ENCODE measurements around the gene MGAT5B.

The MGAT5B gene

GRCh38 chr17:76930107-76930506 is 61.9 kb downstream of the MGAT5B start:
- Histone ChIP-seq H3K9me3 (ENCODE audit: control insufficient read depth, insufficient read depth, low read length) (no peaks in the 10 kb centered on the region), H3K27ac (ENCODE audit: low read depth, low read length) (no peak overlapping the region), H3K4me3 (ENCODE audit: low read depth, low read length) (no peak overlapping the region), H3K4me1 (ENCODE audit: control insufficient read depth, insufficient read depth, low read length) (no peaks in the 10 kb centered on the region), H3K9ac (ENCODE audit: low read depth, low read length) (no peak overlapping the region), H3K27me3 (ENCODE audit: control insufficient read depth, insufficient read depth, low read length) (no peaks in the 10 kb centered on the region), H3K36me3 (ENCODE audit: control insufficient read depth, insufficient read depth, low read length) (no peaks in the 10 kb centered on the region)

- Histone ChIP-seq H3K4me1 (ENCODE audit: control insufficient read depth, insufficient read depth, low read length) (no peaks in the 10 kb centered on the region), H3K4me3 (ENCODE audit: low read depth, low read length) (no peak overlapping the region), H3K9ac (ENCODE audit: low read depth, low read length) (no peak overlapping the region), H3K27me3 (ENCODE audit: control insufficient read depth, insufficient read depth, low read length) (no peaks in the 10 kb centered on the region), H3K36me3 (ENCODE audit: control insufficient read depth, insufficient read depth, low read length) (no peaks in the 10 kb centered on the region), H3K27ac (ENCODE audit: low read depth, low read length) (no peak overlapping the region), H3K9me3 (ENCODE audit: control insufficient read depth, insufficient read depth, low read length) (no peaks in the 10 kb centered on the region)
Observed at GRCh38 chr17:76932402-76933333, 64.5 kb downstream of the MGAT5B start.

GRCh38 chr17:76934561-76935320 is 66.5 kb downstream of the MGAT5B start:
- H3K27ac ChIP-seq (ENCODE audit: low read depth, low read length), result no peak overlapping the region
- no peaks in the 10 kb centered on the region for H3K4me1 ChIP-seq (ENCODE audit: control insufficient read depth, insufficient read depth, low read length)
- no peak overlapping the region for H3K4me3 ChIP-seq (ENCODE audit: low read depth, low read length)
- H3K9ac ChIP-seq (ENCODE audit: low read depth, low read length), result no peak overlapping the region
- H3K27me3 ChIP-seq (ENCODE audit: control insufficient read depth, insufficient read depth, low read length), result no peaks in the 10 kb centered on the region
- no peaks in the 10 kb centered on the region for H3K36me3 ChIP-seq (ENCODE audit: control insufficient read depth, insufficient read depth, low read length)
- no peaks in the 10 kb centered on the region for H3K9me3 ChIP-seq (ENCODE audit: control insufficient read depth, insufficient read depth, low read length)

- H3K36me3 ChIP-seq (ENCODE audit: control insufficient read depth, insufficient read depth, low read length), result no peaks in the 10 kb centered on the region
- peaks cover under 1% of the 10 kb centered on the region; the same call in 1 of the 2 replicates for H3K4me1 ChIP-seq (ENCODE audit: control insufficient read depth, insufficient read depth, low read length)
- H3K4me3 ChIP-seq (ENCODE audit: low read depth, low read length), result no peak overlapping the region
- no peaks in the 10 kb centered on the region for H3K27me3 ChIP-seq (ENCODE audit: control insufficient read depth, insufficient read depth, low read length)
- no peak overlapping the region for H3K27ac ChIP-seq (ENCODE audit: low read depth, low read length)
- H3K9ac ChIP-seq (ENCODE audit: low read depth, low read length), result no peak overlapping the region
- no peaks in the 10 kb centered on the region for H3K9me3 ChIP-seq (ENCODE audit: control insufficient read depth, insufficient read depth, low read length)
Observed at GRCh38 chr17:76935331-76935730, 67.1 kb downstream of the MGAT5B start.

GRCh38 chr17:76937238-76937637 is 69.0 kb downstream of the MGAT5B start:
- H3K27ac ChIP-seq (ENCODE audit: low read depth, low read length), result no peak overlapping the region
- peaks cover 4% of the 10 kb centered on the region for H3K4me1 ChIP-seq (ENCODE audit: control insufficient read depth, insufficient read depth, low read length)
- no peaks in the 10 kb centered on the region for H3K36me3 ChIP-seq (ENCODE audit: control insufficient read depth, insufficient read depth, low read length)
- H3K9me3 ChIP-seq (ENCODE audit: control insufficient read depth, insufficient read depth, low read length), result no peaks in the 10 kb centered on the region
- H3K27me3 ChIP-seq (ENCODE audit: control insufficient read depth, insufficient read depth, low read length), result no peaks in the 10 kb centered on the region
- no peak overlapping the region for H3K4me3 ChIP-seq (ENCODE audit: low read depth, low read length)
- H3K9ac ChIP-seq (ENCODE audit: low read depth, low read length), result no peak overlapping the region

GRCh38 chr17:76938009-76938408 is 69.8 kb downstream of the MGAT5B start:
- H3K4me3 ChIP-seq (ENCODE audit: low read depth, low read length), result no peak overlapping the region
- no peak overlapping the region for H3K27ac ChIP-seq (ENCODE audit: low read depth, low read length)
- no peaks in the 10 kb centered on the region for H3K27me3 ChIP-seq (ENCODE audit: control insufficient read depth, insufficient read depth, low read length)
- H3K9ac ChIP-seq (ENCODE audit: low read depth, low read length), result no peak overlapping the region
- no peaks in the 10 kb centered on the region for H3K36me3 ChIP-seq (ENCODE audit: control insufficient read depth, insufficient read depth, low read length)
- peaks cover 4% of the 10 kb centered on the region for H3K4me1 ChIP-seq (ENCODE audit: control insufficient read depth, insufficient read depth, low read length)
- no peaks in the 10 kb centered on the region for H3K9me3 ChIP-seq (ENCODE audit: control insufficient read depth, insufficient read depth, low read length)

- Histone ChIP-seq H3K9me3 (ENCODE audit: control insufficient read depth, insufficient read depth, low read length) (no peaks in the 10 kb centered on the region), H3K27ac (ENCODE audit: low read depth, low read length) (no peak overlapping the region), H3K4me3 (ENCODE audit: low read depth, low read length) (no peak overlapping the region), H3K9ac (ENCODE audit: low read depth, low read length) (no peak overlapping the region), H3K4me1 (ENCODE audit: control insufficient read depth, insufficient read depth, low read length) (peaks cover 4% of the 10 kb centered on the region), H3K36me3 (ENCODE audit: control insufficient read depth, insufficient read depth, low read length) (no peaks in the 10 kb centered on the region), H3K27me3 (ENCODE audit: control insufficient read depth, insufficient read depth, low read length) (no peaks in the 10 kb centered on the region)
Observed at GRCh38 chr17:76940295-76940694, 72.1 kb downstream of the MGAT5B start.

- H3K27me3 ChIP-seq (ENCODE audit: control insufficient read depth, insufficient read depth, low read length), result no peaks in the 10 kb centered on the region
- H3K4me1 ChIP-seq (ENCODE audit: control insufficient read depth, insufficient read depth, low read length), result peaks cover 4% of the 10 kb centered on the region
- no peaks in the 10 kb centered on the region for H3K36me3 ChIP-seq (ENCODE audit: control insufficient read depth, insufficient read depth, low read length)
- no peak overlapping the region for H3K9ac ChIP-seq (ENCODE audit: low read depth, low read length)
- H3K9me3 ChIP-seq (ENCODE audit: control insufficient read depth, insufficient read depth, low read length), result no peaks in the 10 kb centered on the region
- H3K4me3 ChIP-seq (ENCODE audit: low read depth, low read length), result no peak overlapping the region
- H3K27ac ChIP-seq (ENCODE audit: low read depth, low read length), result no peak overlapping the region
Observed at GRCh38 chr17:76940738-76941350, 72.6 kb downstream of the MGAT5B start.

- Histone ChIP-seq H3K4me1 (ENCODE audit: control insufficient read depth, insufficient read depth, low read length) (peaks cover 4% of the 10 kb centered on the region), H3K36me3 (ENCODE audit: control insufficient read depth, insufficient read depth, low read length) (no peaks in the 10 kb centered on the region), H3K27me3 (ENCODE audit: control insufficient read depth, insufficient read depth, low read length) (no peaks in the 10 kb centered on the region)
Observed at GRCh38 chr17:76943202-76943601, 75.0 kb downstream of the MGAT5B start.

GRCh38 chr17:76943781-76944213 is 75.6 kb downstream of the MGAT5B start:
- H3K4me3 ChIP-seq (ENCODE audit: low read depth, low read length), result no peak overlapping the region

More at GRCh38 chr17:76943202-76943601, 75.0 kb downstream of the MGAT5B start:
- Histone ChIP-seq H3K27ac (ENCODE audit: low read depth, low read length) (no peak overlapping the region), H3K9ac (ENCODE audit: low read depth, low read length) (no peak overlapping the region), H3K4me3 (ENCODE audit: low read depth, low read length) (no peak overlapping the region), H3K9me3 (ENCODE audit: control insufficient read depth, insufficient read depth, low read length) (no peaks in the 10 kb centered on the region)

More at GRCh38 chr17:76943781-76944213, 75.6 kb downstream of the MGAT5B start:
- peaks cover 4% of the 10 kb centered on the region for H3K4me1 ChIP-seq (ENCODE audit: control insufficient read depth, insufficient read depth, low read length)
- no peaks in the 10 kb centered on the region for H3K36me3 ChIP-seq (ENCODE audit: control insufficient read depth, insufficient read depth, low read length)
- H3K27ac ChIP-seq (ENCODE audit: low read depth, low read length), result no peak overlapping the region
- no peak overlapping the region for H3K9ac ChIP-seq (ENCODE audit: low read depth, low read length)
- no peaks in the 10 kb centered on the region for H3K9me3 ChIP-seq (ENCODE audit: control insufficient read depth, insufficient read depth, low read length)
- H3K27me3 ChIP-seq (ENCODE audit: control insufficient read depth, insufficient read depth, low read length), result no peaks in the 10 kb centered on the region
